ENCODE data around the gene DTWD2.
"Not testable (repeated sequence)": the region's sequence is repeated elsewhere in the genome, so short reads cannot be mapped to it uniquely, and the experiment has no call there.

The DTWD2 gene, protein sequence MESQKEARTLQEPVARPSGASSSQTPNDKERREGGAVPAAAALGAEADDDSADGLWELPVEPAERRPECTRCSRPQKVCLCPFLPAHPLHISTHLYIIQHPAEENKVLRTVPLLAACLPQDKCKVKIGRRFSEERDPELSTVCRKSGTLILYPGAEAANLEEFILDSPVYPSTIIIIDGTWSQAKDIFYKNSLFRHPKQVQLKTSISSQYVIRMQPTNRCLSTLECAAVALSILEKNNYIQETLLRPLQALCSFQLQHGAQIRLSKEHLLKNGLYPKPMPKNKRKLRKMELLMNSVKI

DNA sequence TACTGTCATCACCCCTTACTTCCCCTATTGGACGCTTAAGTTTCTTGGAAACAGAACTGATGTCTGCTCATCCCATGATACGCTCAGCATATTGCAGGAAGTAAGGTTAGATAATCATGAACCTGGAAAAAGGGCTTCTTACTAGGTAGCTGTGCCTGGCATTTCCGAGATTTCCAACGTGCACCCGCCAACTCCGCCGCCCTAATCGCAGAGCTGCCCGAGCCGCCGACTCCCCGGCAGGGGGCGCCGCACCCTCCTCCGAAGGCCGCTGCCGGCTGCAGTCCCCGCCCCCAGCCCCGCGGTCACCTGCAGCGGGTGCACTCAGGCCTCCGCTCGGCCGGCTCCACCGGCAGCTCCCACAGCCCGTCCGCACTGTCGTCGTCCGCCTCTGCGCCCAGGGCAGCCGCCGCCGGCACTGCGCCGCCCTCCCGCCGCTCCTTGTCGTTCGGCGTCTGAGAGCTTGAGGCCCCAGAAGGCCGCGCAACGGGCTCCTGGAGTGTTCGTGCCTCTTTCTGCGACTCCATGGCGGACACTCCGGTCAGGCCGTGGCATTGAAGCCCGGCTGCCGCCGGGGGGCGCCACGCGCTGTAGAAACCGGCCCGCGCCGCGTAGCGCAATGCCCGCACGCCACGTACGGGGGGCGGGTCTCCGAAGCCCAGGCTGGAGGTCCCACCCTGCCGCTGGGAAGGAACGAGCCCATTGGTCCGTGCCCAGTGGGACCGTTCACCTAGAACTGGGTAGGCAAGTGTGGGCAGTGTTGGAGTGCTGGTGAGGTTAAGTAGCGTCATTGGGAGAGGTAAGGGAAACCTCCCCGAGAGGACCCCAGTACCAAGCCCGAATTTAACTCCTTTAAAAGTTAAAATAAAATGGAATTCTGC, at the start of gene DTWD2:
DTWD2 (minus strand) TSS at position 560 of the 878 bp plus-strand sequence; CDS start at position 524, 36 bp downstream.
- peak; percentile 95 for DNase-seq

DNA sequence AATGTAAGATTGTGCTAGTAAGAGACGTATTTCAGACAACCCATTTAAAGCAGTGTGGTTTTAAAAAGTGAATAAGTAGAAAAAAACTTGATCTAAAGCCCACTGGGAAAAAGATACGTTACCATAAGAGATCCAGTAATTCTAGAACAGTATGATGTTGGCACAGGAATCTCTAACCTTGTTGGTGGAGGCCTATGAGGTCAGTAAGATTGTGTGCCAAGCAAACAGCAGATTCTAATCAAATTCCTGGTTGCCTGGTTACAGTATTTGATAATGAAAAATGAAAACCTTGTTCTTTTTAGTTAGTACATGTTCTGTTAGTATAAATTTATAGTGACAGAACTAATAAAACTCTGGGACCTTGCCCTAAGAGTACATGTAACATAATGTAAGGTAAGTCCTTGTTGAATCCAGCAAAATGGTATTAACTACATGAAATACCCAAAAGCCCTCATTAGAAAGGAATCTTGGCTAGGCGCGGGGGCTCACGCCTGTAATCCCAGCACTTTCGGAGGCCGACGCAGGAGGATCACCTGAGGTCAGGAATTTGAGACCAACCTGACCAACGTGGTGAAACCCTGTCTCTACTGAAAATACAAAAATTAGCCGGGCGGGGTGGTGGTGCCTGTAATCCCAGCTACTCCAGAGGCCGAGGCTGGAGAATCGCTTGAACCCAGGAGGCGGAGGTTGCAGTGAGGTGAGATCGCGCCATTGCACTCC, 49.3 kb upstream of the DTWD2 start:
- no peak for DNase-seq

DNA sequence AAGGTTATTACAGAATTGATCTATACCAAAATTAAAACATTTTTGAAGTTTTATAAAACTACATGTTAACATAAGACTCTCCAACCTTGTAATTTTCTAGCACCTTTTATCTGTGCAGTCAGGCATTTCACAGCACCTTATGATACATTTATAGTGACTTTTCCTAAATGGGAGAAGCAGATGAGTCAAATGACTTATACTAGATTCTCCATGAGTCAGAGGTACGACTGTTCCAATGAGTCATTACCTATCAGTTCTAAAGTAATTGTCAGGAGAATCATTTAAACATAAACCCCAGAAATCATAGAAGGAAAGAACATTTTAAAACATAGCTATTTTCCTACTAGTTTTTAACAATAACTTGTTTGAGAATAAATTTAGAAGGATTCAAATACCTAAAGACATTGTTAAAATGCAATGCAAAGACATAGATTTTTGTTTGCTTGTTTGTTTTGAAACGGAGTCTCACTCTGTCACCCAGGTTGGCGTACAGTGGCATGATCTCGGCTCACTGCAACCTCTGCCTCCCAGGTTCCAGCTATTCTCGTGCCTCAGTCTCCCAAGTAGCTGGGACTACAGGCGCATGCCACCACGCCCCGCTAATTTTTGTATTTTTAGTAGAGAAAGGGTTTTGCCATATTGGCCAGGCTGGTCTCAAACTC, 47.9 kb upstream of the DTWD2 start:
- DNase-seq = no peak

DNA sequence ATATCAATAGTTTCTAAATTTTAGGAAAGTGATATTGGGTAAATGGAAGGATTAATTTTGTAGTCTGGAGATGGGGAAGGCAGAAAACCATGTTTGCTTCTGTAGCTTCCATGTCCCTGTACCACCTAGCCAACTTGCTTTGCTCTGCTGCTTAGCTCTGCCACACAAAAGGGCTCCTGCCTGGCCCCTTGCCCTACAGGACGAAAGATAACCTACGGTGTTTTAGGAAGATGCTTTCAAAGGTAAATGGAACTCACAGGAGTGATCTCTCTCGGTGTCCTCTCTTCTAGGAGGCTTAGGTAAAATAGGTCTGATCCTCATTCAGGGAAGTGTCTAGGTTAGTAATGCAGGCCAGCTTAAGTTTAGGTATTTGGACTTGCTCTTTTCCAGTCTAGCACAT, 44.8 kb upstream of the DTWD2 start:
- no peak for DNase-seq

DNA sequence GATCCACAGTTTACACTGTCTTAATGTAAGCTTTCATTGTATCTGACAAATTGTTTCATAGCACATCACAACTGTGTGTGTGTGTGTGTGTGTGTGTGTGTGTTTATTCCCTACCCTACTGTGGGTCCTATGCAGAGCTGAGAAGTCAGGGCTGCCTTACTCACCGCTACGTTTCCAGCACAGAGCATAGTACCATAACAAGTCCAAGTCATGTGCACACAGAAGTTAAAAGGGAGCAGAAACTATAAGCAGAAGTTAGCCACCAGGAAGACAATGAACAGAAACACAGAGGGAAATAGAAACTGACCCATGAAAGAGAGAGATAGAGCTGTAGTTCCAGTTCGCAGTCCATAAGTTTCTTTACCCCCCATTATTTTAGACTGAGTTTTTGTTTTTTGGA, 44.3 kb upstream of the DTWD2 start:
- DNase-seq = no peak

DNA sequence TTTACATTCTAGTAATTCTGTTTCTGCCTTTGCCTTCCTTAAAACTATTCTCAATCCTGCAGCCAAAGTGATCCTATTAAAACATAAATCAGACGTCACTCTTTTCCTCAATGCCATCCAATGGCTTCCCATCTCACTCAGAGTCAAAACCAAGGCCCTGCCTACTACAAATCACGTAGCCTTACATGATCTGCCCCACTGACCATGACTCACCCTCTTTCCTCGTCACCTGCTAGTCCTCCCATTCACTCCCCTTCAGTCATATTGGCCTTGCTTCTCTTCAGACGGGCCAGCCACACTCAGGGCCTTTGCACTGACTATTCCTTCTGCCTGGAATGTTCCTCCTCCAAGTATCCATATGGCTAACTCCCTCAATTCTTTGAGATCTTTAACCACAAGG, 43.6 kb upstream of the DTWD2 start:
- no peak for DNase-seq

DNA sequence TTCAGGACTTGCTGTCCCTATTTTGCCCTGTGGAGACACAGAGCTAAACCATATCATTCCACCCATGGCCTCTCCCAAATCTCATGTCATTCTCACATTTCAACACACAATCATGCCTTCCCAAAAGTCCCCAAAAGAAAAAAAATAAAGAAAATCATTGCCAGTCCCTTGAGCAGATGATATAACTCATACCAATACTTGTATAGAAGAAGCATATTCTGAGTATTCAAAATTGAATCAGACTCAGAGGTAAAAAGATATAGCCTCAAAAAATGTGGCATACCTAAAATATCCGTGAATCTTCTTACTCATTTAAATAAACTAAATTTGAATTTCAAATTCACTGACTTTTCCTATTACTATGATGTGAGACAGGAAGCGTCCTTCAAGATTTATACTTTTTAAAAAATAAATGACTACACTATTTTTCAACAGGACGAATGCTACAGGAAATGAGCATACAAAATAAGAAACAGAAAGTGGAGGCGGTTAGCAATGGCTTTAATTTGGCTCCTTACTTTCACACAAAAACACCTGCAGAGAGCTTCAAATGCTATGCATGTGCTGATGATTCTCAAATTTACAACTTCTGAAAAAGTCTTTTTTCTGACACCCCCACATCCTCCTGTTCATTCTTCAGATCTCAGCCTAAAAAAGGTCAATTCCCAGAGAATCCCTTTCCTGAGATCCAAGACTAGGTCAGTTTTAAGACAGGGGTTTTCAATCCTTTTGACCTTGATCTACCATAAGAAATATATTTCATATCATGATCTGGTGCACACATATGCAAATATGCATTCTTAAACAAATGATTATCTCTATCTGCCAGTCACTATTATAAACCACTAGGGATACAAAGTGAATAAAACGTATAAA, 42.9 kb upstream of the DTWD2 start:
- DNase-seq = no peak

DNA sequence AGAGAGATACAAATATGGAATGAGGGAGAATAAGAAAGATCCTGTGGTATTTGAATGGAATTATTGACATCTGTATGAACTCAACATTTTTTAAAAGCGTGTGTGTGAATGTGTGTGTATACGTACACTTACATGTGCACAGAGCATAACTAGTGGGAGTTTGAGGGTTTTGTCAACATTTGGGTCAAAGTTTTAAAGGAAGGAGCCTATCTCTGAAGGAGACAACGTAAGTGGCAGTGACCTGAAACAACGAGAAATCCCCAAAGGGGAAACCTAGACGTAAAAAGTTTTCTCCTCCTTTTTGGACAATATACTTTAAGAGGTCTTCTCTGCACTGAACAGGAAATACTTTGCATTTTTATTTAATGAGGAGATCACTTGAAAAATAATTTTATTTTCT, 40.2 kb upstream of the DTWD2 start:
- DNase-seq = no peak

DNA sequence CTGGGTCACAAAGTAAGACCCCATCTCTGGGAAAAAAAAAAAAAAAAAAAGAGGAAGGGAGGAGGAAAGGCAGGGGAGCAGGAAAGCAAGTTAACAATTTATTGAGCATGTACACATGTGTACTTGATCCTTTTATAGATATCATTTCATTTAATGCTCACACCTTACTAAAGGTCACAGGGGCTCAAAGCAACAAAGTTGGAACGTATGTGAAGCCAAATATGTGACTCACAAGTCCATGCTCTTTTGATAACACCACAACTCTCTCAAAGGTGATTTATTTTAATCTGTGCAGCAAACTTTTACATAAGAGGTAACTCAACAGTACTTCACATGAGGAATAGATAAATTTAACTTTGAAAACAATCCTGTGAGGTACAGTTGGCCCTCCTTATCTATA, 34.4 kb upstream of the DTWD2 start:
- no peak for DNase-seq

DNA sequence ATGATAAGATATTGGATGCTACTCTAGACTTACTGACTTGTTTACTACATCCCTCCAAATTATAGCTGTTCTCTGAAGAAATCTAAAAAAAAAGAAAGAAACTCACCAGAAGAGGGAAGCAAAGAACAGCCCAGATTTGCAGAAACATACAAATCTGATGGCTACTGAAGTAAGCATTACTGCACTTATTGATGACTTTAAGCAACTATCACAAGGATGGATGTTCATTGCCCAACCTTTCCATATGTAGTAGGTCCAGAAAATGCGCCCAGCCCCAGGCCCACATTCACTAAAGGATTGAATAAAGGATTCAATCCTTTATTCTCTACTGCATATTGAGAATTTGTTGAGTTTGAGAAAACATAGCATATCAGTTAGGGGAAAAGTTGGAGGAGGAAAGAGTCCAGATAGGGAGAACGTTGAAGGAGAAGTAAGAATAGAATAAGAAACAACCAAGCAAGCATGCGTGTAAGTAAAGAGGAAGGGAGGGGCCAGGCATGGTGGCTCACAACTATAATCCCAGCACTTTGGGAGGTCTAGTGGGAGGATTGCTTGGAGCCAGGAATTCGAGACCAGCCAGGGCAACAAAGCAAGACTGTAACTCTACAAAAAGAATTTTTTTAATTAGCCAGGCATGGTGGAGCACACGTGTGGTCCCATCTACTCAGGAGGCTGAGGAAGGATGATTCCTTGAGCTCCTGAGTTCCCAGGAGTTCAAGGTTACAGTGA, 33.8 kb upstream of the DTWD2 start:
- DNase-seq = no peak

DNA sequence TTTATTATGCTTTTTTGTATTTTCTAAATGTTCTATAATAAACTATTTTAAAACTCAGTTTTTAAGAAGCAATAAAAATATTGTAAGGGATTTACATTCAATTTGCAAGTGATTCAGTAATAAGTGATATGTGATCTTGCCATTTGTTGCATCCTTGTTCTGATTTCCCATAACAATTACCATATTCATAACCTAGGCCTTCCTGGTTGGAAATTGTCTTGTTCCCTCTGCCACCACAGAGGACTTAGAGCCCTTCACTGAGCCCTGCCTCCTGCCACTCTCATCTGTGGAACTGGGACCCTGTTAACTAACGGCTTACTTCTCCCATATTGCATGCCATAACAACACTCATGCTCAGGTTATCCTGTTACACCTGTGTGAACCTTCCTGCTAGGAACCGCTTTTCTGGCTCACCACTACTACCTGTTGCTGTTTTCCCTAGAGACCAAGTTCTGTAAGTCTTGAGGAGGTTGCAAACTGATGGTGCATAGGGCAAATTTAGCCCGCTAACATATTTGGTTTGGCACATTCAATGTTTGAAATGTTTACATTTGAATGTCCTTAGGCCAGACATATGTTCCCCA, 32.9 kb upstream of the DTWD2 start:
- DNase-seq = no peak

DNA sequence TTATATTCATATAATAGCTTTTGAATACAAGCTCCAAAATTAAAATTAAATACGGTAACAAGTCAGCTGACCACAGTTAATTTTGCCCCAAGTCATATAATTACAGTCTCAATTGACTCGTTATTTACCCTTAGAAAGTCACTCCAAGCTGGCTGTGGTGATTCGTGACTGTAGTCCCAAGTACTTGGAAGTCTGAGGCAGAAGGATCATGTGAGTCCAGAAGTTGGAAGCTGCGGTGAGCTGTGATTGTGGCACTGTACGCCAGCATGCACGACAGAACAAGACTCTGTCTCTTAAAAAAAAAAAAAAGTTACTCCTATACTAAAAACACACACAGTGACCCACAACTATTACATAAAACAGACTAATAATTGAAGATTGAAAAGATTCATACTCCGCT, 31.6 kb upstream of the DTWD2 start:
- no peak for DNase-seq

DNA sequence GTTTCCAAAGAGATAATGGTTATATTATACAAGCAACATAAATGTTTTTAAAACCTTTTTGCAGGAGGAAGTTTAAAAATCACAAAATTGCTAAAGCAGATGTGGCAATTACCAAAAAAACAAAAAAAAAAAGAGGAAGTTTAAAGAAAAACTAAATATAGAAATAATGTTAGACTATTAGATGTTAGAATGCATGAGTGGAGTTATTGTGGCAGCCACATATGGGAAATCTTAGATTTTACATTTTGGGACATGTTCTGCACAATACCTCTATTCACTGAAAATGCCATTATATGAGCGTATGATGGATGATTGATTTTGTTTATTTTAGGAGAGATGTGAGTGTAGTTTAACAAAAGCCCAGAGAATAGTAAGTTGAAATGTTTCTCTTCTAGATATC, 31.2 kb upstream of the DTWD2 start:
- no peak for DNase-seq

DNA sequence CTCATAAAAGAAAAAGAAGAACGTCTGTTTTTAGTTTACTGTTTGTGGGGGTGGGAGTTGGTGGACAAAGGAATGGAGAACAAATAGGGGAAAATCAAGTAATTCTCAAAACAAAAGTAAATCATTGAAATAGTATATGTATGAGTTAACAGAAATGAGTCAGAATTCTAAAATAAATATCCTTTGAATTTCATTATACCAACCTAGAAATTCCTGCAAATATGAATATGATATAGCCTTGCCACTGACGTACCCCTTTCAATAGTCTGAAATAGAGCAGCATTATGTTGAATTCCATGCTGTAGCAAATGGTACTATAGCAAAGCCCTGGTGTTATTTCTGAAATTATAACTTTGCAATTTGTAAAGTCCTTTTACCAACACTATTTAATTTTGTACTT, 29.6 kb upstream of the DTWD2 start:
- no peak for DNase-seq

DNA sequence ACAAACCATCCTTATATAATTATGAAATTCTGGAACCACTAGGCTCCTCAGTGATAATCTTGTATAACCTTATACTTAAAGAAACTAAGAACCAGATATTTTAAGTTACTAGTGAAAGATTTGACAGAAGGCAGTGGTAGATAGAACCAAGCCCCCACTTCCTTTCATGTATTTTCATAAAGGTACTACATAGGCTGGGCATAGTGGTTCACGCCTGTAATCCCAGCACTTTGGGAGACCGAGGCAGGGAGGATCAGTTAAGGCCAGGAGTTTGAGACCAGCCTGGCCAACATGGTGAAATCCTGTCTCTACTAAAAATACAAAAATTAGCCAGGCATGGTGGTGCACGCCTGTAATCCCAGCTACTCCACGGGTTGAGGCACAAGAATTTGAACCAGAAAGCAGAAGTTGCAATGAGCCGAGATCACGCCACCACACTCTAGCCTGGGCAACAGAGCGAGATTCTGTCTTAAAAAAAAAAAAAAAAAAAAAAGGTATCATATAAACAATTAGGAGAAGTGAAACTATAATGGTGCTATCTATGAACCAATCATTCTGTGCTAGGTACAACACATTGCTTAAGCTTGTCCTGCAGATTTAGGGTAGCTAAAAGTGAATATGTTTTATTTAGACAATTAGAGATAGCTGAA, 27.9 kb upstream of the DTWD2 start:
- DNase-seq = no peak

DNA sequence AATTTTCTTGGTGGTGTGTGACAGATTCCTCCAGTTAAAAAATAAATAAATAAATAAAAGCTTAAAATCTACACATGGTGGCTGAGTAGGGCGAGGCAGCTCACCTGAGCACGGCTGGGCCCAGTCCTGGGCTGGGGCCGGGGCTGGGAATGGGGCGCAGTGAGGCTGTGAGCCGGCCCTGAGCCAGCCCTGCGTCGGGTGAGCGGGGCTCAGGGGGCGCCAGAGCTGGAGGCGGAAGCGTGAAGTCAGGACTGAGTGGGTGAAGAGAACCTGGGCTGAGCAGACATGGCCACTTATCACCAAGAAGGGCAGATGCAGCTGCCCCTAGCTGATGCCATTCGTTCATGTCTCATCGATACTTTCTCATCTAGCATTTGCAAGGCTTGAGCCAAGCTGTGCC, 22.8 kb upstream of the DTWD2 start:
- no peak for DNase-seq

DNA sequence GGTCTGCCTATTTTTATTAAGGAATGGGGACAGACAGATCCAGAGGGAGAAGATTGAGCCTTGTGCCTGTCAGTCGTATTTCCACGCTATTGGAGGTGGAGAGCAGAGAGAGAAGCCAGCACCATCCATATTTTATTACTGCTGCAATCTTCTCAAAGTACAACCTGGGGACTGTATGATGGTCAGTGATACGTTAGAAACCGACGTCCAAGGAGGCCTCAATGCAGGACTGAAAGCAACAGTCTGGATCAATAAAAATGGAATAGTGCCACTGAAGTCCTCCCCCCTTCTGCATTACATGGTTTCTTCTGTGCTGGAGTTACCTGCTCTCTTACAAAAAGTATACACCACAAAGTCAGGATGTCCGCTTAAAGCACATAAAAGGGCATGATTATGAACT, 21.9 kb upstream of the DTWD2 start:
- DNase-seq = no peak

DNA sequence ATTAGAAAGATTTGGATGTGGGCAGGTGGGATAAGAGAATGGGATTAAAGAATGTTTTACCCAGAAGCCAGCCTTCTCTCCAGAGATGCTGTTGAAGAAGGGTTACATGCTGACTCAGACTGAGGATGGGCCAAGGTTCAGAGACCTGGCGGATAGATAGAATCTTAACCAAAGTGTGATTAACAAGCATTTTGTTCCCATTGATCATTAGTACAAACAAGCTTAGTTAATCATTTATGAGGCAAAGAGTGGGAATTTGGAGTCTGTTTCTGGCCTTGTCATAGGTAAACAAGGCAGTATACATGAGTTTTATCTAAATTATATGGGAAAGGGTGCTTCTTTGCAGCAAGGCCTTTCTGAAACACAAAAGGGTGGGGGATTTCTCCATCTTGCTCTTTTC, 20.8 kb upstream of the DTWD2 start:
- DNase-seq = no peak

DNA sequence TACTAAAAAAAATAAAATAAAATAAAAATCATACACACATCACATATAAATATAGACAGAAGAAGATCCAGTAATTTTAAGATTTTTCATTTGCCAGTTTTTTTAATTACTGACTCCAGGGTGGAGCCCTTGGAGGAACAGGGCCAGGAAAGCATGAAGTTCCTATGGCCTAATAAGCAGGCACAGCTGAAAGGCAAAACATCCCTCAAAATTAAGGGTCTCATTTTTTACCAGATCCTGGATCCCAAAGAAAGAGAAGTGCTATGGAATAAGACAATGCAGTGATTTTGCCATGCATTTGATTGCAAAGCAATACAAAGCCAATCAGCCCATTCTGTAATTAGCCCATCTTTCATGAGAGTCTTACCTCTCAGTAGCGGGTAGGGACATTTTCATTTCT, 11.3 kb upstream of the DTWD2 start:
- no peak for DNase-seq

DNA sequence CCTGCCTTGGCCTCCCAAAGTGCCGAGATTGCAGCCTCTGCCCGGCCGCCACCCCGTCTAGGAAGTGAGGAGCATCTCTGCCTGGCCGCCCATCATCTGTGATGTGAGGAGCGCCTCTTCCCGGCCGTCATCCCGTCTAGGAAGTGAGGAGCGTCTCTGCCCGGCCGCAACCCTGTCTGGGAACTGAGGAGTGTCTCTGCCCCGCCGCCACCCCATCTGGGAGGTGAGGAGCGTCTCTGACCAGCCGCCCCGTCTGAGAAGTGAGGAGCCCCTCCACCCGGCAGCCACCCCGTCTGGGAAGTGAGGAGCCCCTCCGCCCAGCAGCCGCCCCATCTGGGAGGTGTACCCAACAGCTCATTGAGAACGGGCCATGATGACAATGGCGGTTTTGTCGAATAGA, 10.5 kb upstream of the DTWD2 start:
- not testable (repeated sequence) for DNase-seq

DNA sequence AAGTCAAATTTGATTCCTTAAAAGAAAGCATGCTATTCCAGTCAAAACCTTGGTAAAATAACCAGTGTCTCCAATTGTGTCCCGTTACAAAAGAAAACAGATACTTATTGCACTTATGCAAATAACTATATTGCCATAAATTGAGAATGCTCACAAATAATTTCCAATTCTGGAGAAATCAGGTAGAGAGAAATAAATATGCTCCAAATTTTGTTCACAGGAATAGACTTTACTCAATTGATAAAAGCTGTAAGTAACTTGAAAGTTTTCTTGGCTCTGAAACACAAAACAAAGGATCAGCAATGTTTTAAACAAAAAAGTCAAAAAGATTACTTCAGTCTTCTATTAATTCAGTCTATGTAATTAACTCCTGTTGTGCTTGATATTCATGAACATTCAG, 7.8 kb upstream of the DTWD2 start:
- DNase-seq = no peak

Data from activated CD4-positive, CD25-positive, alpha-beta regulatory T cell treated with anti-CD3 and anti-CD28 coated beads, Interleukin-2, amount 50 U/mL, for 72 hours (primary cell).